Inferior parietal cortex (tissue), 1 donor: ENCODE data around the gene TSC22D3.

Experiments
- DNase-seq: peaks from one replicate; pipeline ENCODE4 v3.0.0-alpha.2; 2016; ENCODE audit errors: extremely low spot score

TSC22D3 gene

GRCh38 chrX:107730991-107731766 is 44.4 kb downstream of the TSC22D3 start:
- no peak for DNase-seq

- DNase-seq: no peak
Measured at GRCh38 chrX:107730298-107730655, 45.3 kb downstream of the TSC22D3 start.

GRCh38 chrX:107729558-107730297 is 45.9 kb downstream of the TSC22D3 start:
- no peak for DNase-seq

GRCh38 chrX:107728371-107729099 is 47.1 kb downstream of the TSC22D3 start:
- no peak for DNase-seq

- DNase-seq: no peak
Measured at GRCh38 chrX:107726816-107727534, 48.6 kb downstream of the TSC22D3 start.

- no peak for DNase-seq
Measured at GRCh38 chrX:107725761-107726555, 49.6 kb downstream of the TSC22D3 start.

- DNase-seq: no peak
Measured at GRCh38 chrX:107724653-107725052, 50.9 kb downstream of the TSC22D3 start.

- no peak for DNase-seq
Measured at GRCh38 chrX:107723511-107723910, 52.1 kb downstream of the TSC22D3 start.

GRCh38 chrX:107721966-107722707 is 53.5 kb downstream of the TSC22D3 start:
- no peak for DNase-seq

GRCh38 chrX:107721318-107721717 is 54.3 kb downstream of the TSC22D3 start:
- DNase-seq: no peak

- peak; percentile 79 for DNase-seq
Measured at GRCh38 chrX:107718156-107718621, 57.4 kb downstream of the TSC22D3 start.

- DNase-seq: peak; percentile 72
Measured at GRCh38 chrX:107716816-107717700, 58.5 kb downstream of the TSC22D3 start.

- no peak for DNase-seq
Measured at GRCh38 chrX:107716118-107716684, 59.4 kb downstream of the TSC22D3 start.

- no peak for DNase-seq
Measured at GRCh38 chrX:107715331-107716117, 60.1 kb downstream of the TSC22D3 start.

- DNase-seq: no peak
Measured at GRCh38 chrX:107714206-107714891, 61.2 kb downstream of the TSC22D3 start.

GRCh38 chrX:107713543-107714205 is 61.9 kb downstream of the TSC22D3 start:
- DNase-seq: no peak

- DNase-seq: no peak
Measured at GRCh38 chrX:107713203-107713542, 62.4 kb downstream of the TSC22D3 start.
